Measurements from ENCODE around the gene OR10A5.
"Not testable (repeated sequence)": the region's sequence is repeated elsewhere in the genome, so short reads cannot be mapped to it uniquely, and the experiment has no call there.

The OR10A5 gene

GRCh38 chr11:6854801-6855200 is 9.3 kb downstream of the OR10A5 start:
- H3K4me1 Mint-ChIP-seq, H3K27ac Mint-ChIP-seq, H3K4me3 Mint-ChIP-seq, H3K27me3 Mint-ChIP-seq, H3K36me3 Mint-ChIP-seq: not testable (repeated sequence)
- H3K9me3 Mint-ChIP-seq = peaks cover 15% of the 10 kb centered on the region

GRCh38 chr11:6855971-6856541 is 10.6 kb downstream of the OR10A5 start:
- Mint-ChIP-seq H3K4me1 (no peaks in the 10 kb centered on the region), H3K9me3 (peaks cover 17% of the 10 kb centered on the region), H3K27me3 (peaks cover 10% of the 10 kb centered on the region), H3K27ac (no peak overlapping the region), H3K4me3 (no peak overlapping the region), H3K36me3 (peaks cover 2% of the 10 kb centered on the region)

DNA sequence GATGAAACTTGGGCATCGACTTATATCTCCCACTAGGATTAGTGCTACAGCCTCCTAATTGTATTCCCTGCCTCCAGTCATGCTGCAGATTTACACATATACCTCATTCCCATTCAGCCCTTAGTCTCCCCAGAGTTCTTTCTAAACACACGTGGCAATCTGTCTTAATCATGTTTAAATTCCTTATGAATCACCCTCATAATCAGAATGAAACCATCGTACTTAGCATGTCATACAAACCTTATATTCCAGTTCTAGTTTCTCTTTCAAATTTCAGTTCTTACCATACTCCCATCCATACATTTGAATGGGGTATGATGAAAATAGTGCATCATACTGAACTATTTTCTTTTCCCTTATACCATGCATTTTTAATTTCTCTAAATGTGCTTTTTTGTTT is 11.4 kb downstream of the OR10A5 start:
- Mint-ChIP-seq H3K9me3 (peaks cover 13% of the 10 kb centered on the region), H3K27ac (no peak overlapping the region), H3K4me3 (no peak overlapping the region), H3K36me3 (peaks cover 2% of the 10 kb centered on the region), H3K4me1 (no peaks in the 10 kb centered on the region), H3K27me3 (peaks cover 14% of the 10 kb centered on the region)

DNA sequence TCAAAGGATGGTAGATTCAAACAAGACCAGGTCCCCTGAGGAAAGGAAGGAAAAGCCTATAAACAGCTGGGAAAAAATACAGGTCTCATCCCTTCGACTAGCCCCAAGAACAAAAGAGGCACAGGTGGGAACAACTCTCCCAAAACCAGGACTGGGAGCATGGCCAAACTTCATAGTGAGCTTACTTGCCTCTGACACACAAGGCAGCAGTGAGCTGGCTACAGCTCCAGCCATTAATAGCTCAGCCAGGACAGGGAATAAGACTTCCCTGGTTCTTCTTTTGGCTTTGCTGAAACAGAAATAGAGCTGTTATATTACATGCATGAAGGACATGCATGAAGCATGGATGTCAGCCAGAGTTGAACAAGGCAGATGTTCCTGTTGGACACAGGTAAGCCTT is 17.5 kb downstream of the OR10A5 start, which contains the start of gene OR10A2:
Gene OR10A2, plus strand, starts transcription at position 97 of the 400 bp plus-strand sequence. CDS start 6,698 bp downstream, outside the sequence.
- Mint-ChIP-seq H3K36me3 (no peaks in the 10 kb centered on the region), H3K4me3 (no peak within 1 kb of the TSS), H3K9me3 (peaks cover 7% of the 10 kb centered on the region), H3K27me3 (peaks cover 16% of the 10 kb centered on the region), H3K27ac (no peak within 1 kb of the TSS), H3K4me1 (no peaks in the 10 kb centered on the region)

- H3K4me3 Mint-ChIP-seq = no peak overlapping the region
- no peaks in the 10 kb centered on the region for H3K36me3 Mint-ChIP-seq
- peak overlapping the region; percentile 19 for H3K27ac Mint-ChIP-seq
Observed at GRCh38 chr11:6864438-6864837, 19.0 kb downstream of the OR10A5 start.

DNA sequence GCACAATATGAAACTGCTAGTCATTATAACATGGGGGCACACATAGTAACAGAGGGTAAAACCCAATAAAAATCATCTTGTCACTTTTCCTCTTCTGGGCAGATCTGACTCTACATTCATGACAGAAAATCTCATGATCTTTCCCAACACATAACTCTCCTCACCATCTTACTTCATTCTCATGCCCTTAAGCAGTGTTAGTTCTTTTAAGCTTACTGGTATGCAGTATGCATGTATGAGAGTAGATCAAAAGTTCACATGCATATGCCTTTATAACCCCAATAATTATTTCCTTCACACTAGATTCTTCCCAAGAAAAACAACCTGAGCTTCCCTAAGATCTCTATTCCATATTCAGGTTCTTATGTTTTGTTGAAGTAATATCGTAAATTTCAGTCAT is 25.8 kb downstream of the OR10A5 start:
- Mint-ChIP-seq H3K27ac (no peak overlapping the region), H3K27me3 (peaks cover 3% of the 10 kb centered on the region), H3K4me1 (no peaks in the 10 kb centered on the region), H3K9me3 (no peaks in the 10 kb centered on the region), H3K4me3 (no peak overlapping the region), H3K36me3 (no peaks in the 10 kb centered on the region)

More at GRCh38 chr11:6864438-6864837, 19.0 kb downstream of the OR10A5 start:
- Mint-ChIP-seq H3K4me1 (no peaks in the 10 kb centered on the region), H3K27me3 (peaks cover 15% of the 10 kb centered on the region), H3K9me3 (peaks cover 5% of the 10 kb centered on the region)

DNA sequence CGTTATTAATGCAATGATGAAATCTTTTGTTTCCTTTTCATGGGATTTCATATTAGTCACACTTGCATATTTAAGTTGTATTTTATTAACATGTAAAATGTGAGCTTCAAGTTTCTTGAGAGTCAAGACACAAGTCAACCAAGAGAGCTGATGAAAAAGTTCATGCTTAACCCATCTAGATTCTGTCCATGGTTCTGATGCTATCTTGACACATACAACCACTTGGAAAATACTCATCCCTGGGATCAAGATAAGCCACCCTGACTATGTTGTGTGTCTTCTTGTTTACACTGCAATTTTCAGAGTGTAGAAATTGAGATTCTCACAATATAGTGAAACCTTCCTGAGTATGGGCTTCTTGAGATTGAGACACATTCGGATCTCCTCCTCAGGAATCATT is 30.3 kb downstream of the OR10A5 start:
- Mint-ChIP-seq H3K27me3 (peaks cover 11% of the 10 kb centered on the region), H3K36me3 (no peaks in the 10 kb centered on the region), H3K4me3 (no peak overlapping the region), H3K4me1 (no peaks in the 10 kb centered on the region), H3K9me3 (no peaks in the 10 kb centered on the region), H3K27ac (no peak overlapping the region)

- no peak within 1 kb of the TSS for H3K27ac Mint-ChIP-seq
- no peak within 1 kb of the TSS for H3K4me3 Mint-ChIP-seq
- H3K27me3 Mint-ChIP-seq = peaks cover 9% of the 10 kb centered on the region
- no peaks in the 10 kb centered on the region for H3K36me3 Mint-ChIP-seq
- no peaks in the 10 kb centered on the region for H3K4me1 Mint-ChIP-seq
- H3K9me3 Mint-ChIP-seq = no peaks in the 10 kb centered on the region
Observed at GRCh38 chr11:6876325-6876724, 30.8 kb downstream of the OR10A5 start, which contains the start of gene OR10A4. TSS of gene OR10A4 (plus strand) at chr11:6876625. CDS start at chr11:6876648, 23 bp downstream.

DNA sequence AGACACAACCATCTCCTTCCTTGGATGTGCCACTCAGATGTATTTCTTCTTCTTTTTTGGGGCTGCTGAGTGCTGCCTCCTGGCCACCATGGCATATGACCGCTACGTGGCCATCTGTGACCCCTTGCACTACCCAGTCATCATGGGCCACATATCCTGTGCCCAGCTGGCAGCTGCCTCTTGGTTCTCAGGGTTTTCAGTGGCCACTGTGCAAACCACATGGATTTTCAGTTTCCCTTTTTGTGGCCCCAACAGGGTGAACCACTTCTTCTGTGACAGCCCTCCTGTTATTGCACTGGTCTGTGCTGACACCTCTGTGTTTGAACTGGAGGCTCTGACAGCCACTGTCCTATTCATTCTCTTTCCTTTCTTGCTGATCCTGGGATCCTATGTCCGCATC is 31.4 kb downstream of the OR10A5 start:
- H3K27ac Mint-ChIP-seq = no peak overlapping the region
- peaks cover 7% of the 10 kb centered on the region for H3K27me3 Mint-ChIP-seq
- no peaks in the 10 kb centered on the region for H3K36me3 Mint-ChIP-seq
- no peaks in the 10 kb centered on the region for H3K9me3 Mint-ChIP-seq
- H3K4me1 Mint-ChIP-seq = no peaks in the 10 kb centered on the region
- H3K4me3 Mint-ChIP-seq = no peak overlapping the region

GRCh38 chr11:6882751-6883150 is 37.3 kb downstream of the OR10A5 start:
- Mint-ChIP-seq H3K9me3 (no peaks in the 10 kb centered on the region), H3K4me1 (no peaks in the 10 kb centered on the region), H3K27me3 (peaks cover 22% of the 10 kb centered on the region), H3K36me3 (no peaks in the 10 kb centered on the region), H3K4me3 (no peak overlapping the region), H3K27ac (no peak overlapping the region)

GRCh38 chr11:6887711-6888110 is 42.2 kb downstream of the OR10A5 start:
- peaks cover 24% of the 10 kb centered on the region for H3K27me3 Mint-ChIP-seq
- H3K27ac Mint-ChIP-seq, H3K4me3 Mint-ChIP-seq, H3K4me1 Mint-ChIP-seq, H3K36me3 Mint-ChIP-seq, H3K9me3 Mint-ChIP-seq: not testable (repeated sequence)

GRCh38 chr11:6888830-6889229 is 43.3 kb downstream of the OR10A5 start:
- Mint-ChIP-seq H3K4me1 (no peaks in the 10 kb centered on the region), H3K27me3 (peaks cover 19% of the 10 kb centered on the region), H3K4me3 (no peak overlapping the region), H3K9me3 (peaks cover 7% of the 10 kb centered on the region), H3K27ac (no peak overlapping the region), H3K36me3 (no peaks in the 10 kb centered on the region)

DNA sequence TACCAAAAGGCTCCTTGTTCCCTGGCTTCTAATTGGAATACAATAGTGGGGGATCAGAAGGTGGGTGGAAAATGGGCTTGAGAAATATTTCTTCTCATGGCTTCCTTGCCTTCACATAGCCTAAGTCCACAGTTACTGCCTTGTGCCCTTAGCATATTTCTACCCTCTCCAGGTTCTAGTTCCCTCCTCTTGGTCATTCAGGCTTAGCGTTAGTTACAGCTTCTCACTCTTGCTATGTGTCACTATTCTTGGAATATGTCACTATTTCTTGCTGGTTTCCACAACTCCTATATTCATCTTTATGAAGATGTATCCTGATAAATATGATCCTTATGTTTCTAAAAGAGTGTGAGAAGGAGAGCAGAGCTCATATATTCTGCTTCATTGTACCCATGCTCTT is 44.4 kb downstream of the OR10A5 start:
- Mint-ChIP-seq H3K9me3 (peaks cover 7% of the 10 kb centered on the region), H3K27ac (no peak overlapping the region), H3K36me3 (no peaks in the 10 kb centered on the region)

DNA sequence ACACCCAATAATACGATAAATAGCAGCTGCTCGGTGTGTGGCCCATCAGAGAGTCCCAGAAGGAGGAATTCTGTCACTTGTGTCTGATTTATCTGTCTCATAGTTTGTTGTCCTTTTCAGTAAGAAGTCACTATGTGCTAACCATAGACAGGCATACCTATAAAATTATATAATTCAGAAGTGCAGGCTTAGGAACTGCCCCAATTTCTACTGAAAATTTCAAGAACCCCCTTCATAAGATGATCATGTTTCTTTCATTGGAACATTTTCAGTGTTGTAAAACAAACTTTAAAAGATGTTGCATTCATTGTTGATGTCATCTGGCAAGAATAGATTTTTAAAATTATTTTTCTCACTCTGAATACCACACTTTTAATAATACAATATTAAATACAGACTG is 46.9 kb downstream of the OR10A5 start, which contains the start of gene OR2D2:
Gene OR2D2, minus strand, starts transcription at position 101 of the 400 bp plus-strand sequence. Its CDS starts 0 bp downstream, at position 101.
- no peaks in the 10 kb centered on the region for H3K36me3 Mint-ChIP-seq
- peaks cover 7% of the 10 kb centered on the region for H3K9me3 Mint-ChIP-seq
- H3K4me3 Mint-ChIP-seq = no peak within 1 kb of the TSS
- H3K4me1 Mint-ChIP-seq = no peaks in the 10 kb centered on the region
- peaks cover 20% of the 10 kb centered on the region for H3K27me3 Mint-ChIP-seq
- H3K27ac Mint-ChIP-seq = no peak within 1 kb of the TSS

More for the DNA sequence above, 44.4 kb downstream of the OR10A5 start:
- Mint-ChIP-seq H3K4me3 (no peak overlapping the region), H3K4me1 (no peaks in the 10 kb centered on the region), H3K27me3 (peaks cover 17% of the 10 kb centered on the region)

- no peaks in the 10 kb centered on the region for H3K36me3 Mint-ChIP-seq
- peaks cover 7% of the 10 kb centered on the region for H3K9me3 Mint-ChIP-seq
- H3K4me3 Mint-ChIP-seq = no peak overlapping the region
- no peak overlapping the region for H3K27ac Mint-ChIP-seq
- H3K27me3 Mint-ChIP-seq = peaks cover 26% of the 10 kb centered on the region
- no peaks in the 10 kb centered on the region for H3K4me1 Mint-ChIP-seq
Observed at GRCh38 chr11:6894097-6894496, 48.6 kb downstream of the OR10A5 start.

DNA sequence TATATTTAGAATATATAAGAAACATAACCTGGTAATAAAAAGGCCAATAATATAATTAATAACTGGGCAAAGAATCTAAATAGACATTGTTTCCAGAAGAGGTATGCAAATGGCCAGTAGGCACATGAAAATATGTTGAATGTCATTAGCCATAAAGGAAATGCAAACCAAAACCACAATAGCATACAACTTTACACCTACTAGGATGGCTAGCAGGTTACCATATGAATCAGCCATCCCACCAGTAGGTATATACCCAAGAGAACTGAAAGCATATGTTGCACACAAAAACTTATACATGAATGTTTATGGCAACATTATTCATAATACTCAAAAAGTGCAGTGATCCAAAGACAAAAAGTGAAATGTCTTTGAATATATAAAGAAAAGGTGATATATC is 49.5 kb downstream of the OR10A5 start:
- Mint-ChIP-seq H3K4me1 (no peaks in the 10 kb centered on the region), H3K36me3 (no peaks in the 10 kb centered on the region), H3K27me3 (peaks cover 26% of the 10 kb centered on the region), H3K9me3 (no peaks in the 10 kb centered on the region), H3K27ac (no peak overlapping the region), H3K4me3 (no peak overlapping the region)
